Islet precursor cell (in vitro differentiated cells): Measurements from ENCODE around the gene ZBTB5.
"Not testable (repeated sequence)": the region's sequence is repeated elsewhere in the genome, so short reads cannot be mapped to it uniquely, and the experiment has no call there.

Experiments
- DNase-seq: peaks from one replicate; pipeline ENCODE4 v3.0.0-alpha.2; 2018

Gene ZBTB5

DNA sequence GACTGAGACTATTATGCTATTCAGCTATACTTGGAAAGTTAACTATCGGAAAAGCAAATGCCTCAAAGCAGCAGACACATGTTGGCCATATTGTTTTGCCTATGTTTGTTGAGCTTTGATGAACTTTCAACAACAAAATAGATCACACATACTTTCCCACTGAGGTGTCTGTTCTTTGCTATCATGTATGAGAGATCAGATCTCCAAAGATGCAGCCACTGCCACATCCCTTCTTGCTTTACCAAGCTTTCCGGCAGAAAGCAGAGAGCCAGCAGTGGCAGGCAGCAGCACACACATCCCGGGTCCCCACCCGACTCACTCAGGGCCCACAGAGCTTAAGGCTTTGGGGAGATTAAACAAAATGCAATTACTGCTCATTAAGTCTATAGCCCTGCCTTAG lies 18.8 kb downstream of the ZBTB5 start:
- DNase-seq, result no peak

DNA sequence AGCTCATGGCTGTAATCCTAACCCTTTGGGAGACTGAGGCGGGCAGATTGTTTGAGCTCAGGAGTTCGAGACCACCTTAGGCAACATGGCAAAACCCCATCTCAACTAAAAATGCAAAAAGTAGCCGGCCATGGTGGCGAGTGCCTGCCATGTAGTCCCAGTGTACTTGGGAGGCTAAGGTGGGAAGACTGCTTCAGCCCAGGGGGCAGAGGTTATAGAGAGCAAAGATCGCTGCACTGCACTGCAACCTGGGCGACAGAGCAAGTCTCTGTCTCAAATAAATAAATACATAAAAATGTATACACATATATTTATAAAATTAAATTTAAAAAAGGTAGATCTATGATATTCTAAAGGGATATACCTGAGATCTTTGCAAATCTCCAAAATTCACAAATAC lies 19.4 kb downstream of the ZBTB5 start:
- DNase-seq, result no peak

DNA sequence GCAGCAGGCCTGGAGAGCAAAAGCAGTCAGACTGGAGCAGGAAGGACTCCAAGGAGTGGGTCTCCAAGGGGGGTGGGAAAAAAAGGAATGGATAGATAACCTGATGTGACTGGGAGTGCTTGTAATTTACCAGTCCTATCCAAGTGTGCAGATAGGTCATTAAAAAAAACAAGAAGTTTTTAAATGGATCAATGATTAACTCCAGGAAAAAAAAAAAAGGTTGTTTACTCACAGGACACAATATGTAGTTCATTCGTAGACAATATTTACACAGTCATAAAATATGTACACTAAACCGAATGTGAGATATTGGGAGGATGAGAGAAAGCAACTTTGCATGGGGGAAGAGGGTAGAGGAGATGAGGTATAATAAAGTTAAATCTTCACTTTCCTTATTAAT lies 20.4 kb downstream of the ZBTB5 start:
- no peak for DNase-seq

DNA sequence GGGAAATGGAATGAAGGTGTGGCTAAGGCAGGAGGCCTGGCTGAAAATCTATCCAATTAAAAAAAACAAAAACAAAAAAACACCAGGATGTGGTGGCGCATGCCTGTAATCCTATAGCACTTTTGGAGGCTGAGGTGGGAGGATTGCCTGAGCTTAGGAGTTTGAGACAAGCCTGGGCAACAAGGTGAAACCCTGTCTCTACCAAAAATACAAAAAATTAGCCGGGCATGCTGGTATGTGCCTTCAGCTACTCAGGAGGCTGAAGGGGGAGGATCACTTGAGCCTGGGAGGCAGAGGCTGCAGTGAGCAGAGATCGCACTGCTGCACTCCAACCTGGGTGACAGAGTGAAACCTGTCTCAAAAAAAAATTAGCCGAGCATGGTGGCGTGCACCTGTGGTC lies 21.7 kb downstream of the ZBTB5 start:
- no peak for DNase-seq

DNA sequence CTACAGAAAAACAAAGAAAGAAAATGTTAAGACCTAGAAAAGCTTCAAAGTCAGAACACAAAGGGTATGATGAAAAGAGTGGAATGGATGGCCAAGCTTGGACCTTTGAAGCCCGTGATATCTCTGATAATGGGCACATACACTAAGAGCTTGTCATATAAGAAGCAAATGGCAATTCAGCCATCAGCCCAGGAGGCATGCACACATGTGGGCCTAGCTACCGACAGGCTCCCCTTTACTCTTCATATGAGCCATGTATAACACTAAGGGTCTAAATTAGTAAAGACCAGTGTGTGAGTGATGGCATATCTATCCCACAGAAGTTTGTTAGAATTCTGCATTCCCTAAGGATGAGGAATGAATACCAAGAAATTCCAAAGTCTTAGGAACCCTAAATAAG lies 22.7 kb downstream of the ZBTB5 start:
- DNase-seq, result no peak

DNA sequence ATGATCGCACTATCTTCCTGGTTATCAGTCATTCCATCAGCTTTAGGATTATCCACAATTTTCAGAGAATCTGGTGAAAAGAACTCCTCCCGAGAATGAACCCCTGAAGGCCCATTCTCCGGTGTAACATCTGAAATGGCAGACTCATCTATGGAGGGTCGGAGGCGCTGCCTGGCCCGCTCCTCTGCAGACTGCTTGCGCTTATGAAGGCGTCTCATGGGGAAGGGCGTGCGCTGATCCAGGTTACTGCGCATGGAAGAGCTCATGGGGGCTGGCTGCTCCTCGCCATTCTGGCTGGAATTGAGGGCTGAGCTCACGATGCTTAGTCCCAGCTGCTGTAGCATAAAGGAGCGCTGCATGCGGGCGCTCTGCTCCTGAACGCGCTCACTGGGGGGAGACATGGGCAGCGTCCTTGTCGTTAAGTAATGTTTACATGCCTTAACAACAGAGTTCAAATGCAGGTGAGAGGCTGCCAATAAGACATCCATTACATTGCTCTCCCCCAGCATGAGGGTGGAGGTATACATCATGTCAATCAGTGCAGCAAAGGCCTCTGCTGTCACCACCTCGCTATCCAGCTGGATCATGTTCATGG lies 23.4 kb downstream of the ZBTB5 start:
- DNase-seq, result no peak

DNA sequence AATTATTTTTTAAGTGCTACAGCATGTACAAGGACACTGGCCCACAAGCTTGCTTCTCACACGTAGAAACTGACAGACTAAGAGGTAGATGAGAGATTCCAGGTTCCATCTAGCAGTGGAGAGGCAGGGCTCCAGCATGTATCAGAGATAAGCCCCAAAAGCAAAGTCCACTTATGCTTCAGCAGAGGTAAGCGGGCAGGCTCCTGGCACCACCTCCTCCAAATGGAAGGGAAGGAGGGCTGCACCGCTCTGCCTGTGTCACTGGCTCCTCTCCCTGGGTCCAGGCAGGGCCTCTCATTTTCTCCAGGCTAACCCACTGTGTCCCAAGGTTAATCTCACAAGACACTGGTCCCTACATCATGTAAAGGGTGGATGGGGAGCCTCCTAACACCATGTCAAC lies 26.9 kb downstream of the ZBTB5 start:
- DNase-seq, result no peak

DNA sequence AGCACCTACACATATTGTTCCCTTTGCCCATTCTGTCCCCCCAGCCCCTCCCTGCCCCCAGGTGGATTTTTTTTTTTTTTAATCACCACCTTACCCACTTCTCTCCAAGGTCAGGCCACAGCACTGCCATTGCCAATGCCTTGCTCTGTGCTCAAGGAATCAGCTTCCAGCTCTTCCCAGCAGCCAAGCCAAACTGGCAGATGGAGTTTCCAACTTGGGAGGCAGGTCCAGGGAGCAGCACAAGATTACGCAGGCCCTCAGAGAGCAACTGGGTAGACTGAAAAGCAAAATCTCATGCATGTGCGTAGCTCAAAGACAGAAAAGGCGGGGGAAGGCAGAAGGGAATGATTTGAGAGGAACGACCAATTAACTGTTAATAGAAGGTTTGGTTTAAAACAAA lies 27.6 kb downstream of the ZBTB5 start:
- DNase-seq, result no peak

DNA sequence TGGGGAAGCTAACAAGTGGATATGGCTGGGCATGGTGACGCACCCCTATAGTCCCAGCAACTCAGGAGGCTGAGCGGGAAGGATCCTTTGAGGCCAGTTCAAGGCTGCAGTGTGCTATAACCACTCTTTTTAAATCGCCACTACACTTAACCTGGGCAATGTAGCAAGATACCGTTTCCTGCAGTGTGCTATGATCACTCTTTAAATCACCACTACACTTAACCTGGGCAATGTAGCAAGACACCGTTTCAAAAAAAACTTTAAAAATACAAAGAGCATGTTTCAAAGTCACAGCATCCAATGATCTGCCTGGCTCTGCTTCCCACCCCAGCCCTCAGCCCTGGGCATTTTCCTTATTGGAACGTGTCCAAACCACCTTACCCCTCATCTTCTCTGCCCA lies 28.2 kb downstream of the ZBTB5 start:
- no peak for DNase-seq

DNA sequence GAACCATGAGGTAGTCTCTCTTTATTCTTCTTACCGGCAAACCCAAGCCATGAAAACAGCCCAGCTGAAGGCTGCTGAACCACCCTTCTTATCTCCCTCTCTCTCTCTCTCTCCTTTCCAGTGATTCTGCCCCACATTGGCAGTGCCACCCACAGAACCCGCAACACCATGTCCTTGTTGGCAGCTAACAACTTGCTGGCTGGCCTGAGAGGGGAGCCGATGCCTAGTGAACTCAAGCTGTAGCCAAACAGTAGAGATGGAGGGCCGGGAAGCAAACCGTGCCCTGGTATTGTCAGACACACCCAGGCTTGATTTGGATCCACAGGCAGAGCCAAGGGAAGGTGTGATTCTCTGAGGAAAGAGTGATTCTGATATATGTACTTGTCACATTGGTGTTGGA lies 28.7 kb downstream of the ZBTB5 start:
- DNase-seq, result no peak

DNA sequence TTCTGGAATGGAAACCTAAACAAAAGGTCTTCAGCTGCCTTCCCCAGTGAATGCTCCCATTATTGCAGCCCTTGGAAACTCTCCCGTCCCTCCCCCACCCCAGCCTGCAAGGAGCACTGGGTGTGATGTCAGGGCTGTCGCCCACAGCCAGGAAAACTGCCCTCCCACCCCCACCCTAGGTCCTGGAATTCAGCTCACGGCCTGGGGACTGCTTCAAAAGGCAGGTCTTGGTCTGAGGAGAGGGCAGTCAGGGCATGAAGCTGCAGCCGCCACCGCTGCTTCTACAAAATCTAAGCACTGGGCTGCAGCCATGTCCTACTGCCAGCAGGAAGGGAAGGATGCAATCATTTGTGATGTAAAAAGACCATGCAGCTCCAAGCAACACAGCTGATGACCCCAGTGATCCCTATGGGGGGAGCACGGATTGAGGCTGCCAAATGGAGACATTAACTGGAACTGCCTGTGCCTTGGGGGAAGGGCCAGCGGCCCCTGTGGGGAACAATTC lies 31.3 kb downstream of the ZBTB5 start:
- DNase-seq, result no peak

DNA sequence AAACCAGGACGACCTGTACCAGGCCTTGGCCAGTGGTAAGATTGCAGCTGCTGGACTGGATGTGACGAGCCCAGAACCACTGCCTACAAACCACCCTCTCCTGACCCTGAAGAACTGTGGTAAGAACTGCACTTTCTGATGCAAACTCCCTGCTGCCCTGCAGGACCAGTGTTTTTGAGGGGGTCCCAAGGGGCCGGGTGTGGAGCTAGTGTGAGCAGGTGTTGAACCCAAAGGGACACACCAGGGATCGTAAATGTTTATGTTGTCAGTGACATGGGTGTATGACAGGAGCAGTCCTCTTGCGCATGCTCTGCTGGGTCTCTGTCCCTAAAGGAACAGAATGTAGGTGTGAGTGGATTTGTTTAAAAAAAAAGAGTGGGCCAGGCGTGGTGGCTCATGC lies 33.2 kb downstream of the ZBTB5 start:
- DNase-seq, result no peak

DNA sequence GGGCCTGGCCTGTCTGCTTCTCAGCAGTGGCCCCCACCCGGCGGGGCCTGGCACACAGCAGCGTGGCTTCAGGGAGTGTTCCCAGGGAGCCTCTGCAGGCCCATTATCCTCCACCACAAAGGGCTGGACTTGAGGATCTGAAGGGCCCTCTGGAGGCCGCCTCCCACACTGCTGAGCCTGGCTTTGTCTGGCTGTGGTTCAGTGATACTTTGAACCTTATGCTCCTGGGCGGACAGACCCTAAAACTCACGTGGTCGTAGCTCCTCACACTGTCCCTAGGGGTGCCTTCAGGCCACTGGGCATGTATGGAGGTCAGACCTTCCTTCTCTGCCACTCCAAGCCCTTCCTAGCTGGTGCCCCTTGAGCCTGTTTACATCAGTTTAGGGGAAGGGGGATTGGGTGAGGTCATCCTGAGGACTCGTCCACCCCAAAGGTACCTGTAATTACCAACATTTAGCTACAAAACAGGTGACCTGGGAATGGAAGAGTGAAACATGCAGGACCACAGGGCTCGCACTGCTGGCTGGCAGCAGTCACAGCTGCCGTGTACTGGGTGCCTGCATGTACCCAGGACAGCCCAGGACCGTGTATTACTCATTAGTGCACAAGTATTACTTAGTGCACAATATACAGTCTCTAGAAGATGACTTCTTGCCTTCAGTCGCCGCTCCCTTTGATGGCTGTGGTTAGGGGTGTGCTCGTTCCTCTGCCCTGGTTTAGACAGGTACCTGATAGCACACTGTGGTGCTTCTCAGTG lies 34.2 kb downstream of the ZBTB5 start:
- peak; percentile 82 for DNase-seq

DNA sequence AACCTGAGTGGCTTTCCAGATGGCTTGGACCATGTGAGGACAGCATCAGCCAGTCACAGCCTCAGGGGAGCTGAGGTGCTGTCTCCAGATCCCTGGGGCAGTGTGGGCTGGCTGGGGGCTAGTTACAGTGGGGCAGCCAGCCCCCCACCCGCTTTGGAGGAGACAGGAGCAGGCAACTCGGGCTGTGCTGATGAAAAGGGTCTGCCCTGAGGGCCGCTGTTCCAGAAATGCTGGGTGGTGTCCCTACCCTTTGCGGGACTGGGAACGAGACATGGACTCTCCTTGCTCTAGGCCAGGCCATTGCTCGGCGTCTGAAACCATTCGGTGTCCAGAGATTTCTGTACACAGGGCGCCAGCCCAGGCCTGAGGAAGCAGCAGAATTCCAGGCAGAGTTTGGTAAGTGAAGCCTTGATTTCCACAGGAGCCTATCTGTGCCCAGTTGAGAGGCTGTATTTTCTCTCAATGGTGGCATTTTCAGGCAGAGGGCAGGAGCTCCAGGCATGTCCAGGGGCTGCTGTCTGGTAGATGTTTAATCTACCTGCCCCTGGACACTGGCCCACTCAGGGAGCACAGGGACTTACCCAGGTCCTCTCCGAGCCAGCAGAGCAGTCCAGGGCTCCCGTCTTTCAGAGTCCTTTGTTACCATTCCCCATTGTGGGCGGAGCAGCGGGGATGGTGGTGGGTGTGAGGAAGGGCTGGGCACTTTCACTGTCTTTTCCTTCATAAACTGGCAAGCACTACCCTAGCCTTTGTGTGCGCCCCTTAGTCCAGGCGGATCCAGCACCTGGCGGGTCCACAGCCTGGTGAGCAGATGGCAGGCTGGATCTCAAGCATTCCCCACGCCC lies 35.6 kb downstream of the ZBTB5 start:
- DNase-seq, result no peak

DNA sequence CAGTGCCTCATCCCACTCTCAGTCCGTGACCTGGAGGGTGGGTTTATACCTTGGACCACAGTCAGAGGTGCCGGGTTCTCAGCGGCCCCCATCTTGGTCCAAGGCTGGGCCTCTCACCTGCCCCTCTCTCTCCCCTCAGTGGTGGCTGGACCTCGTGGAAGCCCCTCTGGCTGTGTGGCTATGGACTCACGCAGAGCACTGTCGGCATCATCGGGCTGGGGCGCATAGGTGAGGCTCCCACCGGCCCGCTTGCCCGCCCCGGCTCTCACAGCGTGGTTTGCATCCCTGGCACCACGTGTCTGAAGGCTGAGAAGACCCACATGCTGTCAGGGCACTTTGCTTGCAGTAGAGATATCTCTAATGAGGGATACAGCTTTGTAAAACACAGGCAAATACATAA lies 36.9 kb downstream of the ZBTB5 start:
- DNase-seq, result no peak

DNA sequence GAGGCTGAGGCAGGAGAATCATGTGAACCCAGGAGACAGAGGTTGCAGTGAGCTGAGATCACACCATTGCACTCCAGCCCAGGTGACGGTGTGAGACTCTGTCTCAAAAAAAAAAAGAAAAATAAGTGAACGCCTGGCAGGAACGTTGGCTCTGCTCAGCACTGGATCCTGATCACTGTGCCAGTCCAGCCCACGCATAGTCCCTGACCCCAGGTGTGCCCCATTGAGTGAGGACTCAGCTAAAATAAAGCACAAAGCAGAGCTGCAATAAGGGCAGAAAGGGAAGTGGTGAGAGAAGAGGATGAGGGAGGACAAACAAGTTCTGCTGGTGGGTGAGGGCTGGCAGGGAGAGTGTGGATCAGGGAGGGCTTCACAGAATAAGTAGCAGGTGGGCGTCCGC lies 38.4 kb downstream of the ZBTB5 start:
- no peak for DNase-seq

DNA sequence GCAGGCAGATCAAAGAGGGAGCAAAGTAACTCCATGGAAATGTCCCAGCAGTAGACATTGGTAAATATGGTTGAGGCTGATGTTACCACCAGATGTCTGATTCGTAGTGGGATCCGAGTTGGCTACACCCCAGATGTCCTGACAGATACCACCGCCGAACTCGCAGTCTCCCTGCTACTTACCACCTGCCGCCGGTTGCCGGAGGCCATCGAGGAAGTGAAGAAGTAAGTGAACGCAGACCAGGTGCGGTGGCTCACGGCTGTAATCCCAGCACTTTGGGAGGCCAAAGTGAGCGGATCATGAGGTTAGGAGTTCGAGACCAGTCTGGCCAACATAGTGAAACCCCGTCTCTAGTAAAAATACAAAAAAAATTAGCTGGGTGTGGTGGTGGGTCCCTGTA lies 38.8 kb downstream of the ZBTB5 start:
- not testable (repeated sequence) for DNase-seq

DNA sequence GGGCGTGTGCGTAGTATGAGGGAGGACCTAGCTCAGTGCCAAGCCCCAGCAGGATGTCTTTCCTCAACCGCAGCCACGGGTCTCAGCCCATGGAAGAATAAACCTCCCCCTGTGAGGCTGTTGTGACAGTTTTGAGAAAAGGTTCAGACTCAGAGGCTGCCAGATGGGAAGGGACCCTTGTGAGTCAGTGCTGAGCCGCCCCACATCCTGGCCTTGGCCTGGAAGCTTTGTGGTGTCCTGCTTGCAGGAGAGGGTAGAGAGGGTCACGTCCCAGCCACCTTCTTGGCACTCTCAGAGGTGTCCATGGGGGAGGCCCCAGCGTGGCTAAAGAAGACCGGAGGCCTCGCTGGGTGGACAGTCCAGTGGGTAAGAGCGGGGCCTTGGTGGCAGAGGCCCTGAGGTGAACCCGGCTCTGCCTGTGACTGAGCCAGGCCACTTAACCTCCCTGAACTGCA lies 39.9 kb downstream of the ZBTB5 start:
- no peak for DNase-seq

DNA sequence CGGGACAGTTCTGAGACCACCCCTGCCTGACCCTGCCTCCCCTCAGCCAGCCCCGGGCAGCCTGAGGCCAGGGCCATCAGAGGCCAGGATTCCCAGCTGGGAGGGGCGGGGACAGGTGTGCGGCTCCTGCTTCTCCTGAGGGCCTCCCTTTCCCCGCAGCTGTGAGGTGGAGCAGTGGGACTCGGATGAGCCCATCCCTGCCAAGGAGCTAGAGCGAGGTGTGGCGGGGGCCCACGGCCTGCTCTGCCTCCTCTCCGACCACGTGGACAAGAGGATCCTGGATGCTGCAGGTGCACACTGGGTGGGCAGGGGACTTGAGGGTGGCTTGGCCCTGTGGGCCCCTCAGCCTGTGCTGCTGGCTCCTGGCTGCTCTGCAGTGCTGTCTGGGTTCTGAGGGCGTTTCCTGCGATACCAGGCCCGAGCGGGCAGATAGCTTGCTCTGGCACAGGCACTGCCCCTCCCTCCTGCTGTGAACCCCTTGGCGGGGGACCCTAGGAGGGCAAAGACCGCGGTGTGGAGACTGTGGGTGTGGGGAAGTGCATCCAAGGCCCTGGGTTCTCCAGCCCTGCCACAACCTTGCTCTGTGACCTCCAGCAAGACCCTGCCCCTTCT lies 40.5 kb downstream of the ZBTB5 start:
- DNase-seq, result no peak

DNA sequence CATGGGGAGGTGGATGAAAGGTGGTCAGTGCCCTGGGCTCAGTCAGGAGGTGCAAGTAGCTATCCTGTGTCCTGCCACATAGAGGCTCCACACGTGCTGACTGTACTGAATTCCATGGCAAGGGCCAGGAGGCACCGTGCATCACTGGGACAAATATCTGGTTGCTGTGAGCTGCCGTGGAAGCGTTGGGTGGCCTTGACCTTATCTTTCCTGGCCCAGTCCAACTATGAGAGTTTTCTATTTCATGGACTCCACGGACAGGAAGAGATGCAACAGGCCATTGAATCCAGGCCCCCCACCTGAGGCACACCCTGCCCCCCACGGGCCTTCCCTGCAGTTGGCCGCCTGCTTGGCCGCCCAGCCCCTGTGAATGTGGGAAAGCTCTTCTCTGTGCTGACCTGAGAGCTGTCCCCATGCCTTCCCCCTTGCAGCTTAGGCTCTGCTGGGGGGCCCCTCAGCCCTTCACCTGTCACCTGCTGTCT lies 41.0 kb downstream of the ZBTB5 start:
- no peak for DNase-seq

DNA sequence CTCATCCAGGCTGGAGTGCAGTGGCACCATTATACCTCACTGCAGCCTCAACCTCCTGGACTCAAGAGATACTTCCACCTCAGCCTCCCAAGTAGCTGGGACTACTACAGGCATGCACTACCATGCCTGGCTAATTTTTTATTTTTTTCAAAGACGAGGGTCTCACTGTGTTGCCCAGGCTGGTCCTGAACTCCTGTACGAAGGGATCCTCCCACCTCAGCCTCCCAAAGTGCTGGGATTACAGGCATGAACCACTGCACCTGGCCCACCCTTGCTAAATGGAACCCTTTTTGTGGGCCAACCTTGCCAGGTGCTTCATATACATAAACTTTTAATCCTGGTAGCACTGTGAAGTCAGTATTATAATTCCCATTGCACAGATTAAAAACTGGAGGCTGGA lies 41.7 kb downstream of the ZBTB5 start:
- DNase-seq, result no peak

DNA sequence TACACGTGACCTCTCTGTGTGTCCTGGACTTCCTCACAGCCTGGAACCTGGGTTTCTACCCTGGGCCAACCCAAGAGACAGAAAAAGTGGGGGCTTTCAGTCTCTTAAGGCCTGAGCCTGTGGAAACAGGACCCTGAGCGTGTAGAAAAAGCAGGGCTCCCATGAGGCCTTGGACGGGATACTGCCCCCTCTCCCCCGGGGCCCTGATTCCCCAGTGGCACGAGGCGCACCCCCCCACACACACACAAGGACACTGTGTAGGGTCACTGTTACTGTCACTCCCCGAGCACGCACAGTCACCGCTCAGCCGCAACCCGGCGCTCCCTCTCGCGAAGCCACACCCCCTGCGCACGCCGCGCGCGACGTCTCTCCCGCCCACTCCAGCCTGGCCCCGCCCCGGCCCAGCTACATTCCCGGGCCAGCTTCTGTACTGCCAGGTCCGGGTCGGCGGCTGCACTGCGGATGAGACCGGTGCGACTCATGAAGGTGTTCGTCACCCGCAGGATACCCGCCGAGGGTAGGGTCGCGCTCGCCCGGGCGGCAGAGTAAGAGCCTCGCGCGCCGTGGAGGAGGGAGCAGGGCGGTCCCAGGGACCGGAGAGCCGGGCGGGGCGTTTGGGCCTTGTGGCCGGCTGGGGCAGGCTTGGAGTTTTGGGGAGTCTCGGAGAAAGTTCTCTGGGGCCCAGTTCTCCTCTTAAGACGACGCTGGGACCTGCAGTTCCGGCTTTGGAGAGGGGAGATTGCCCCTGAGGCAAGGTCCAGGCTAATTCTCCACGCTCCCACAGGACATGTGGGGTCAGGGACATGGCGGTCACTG lies 42.8 kb downstream of the ZBTB5 start, which contains the start of gene GRHPR:
TSS of gene GRHPR (plus strand) at position 408 of the 816 bp plus-strand sequence. CDS start at position 463, 55 bp downstream.
- DNase-seq, result peak; percentile 93
